PC-9 (cell line): ENCODE results near the gene SIK3. TPM values are rescaled to one million over a fixed set of nuclear protein-coding genes. Genes with fewer than 3 reads are reported as not detected.

Experiments used
- BruUV-seq: library from RNA; stranded (reverse); fragments of 400-500 nt; replicated peaks from 2 replicates; lab custom pipeline; 2021; lab: Mats Ljungman, UMichigan
- CTCF ChIA-PET: fragments of 300-600 bp; sonication (Branson Sonifier 250); formaldehyde crosslinking; loops from one replicate; lab custom pipeline; 2022; ENCODE audit warnings: antibody characterized with exemption; lab: Charles Lee
- POLR2A ChIA-PET: fragments of 300-600 bp; sonication (Branson Sonifier 250); formaldehyde crosslinking; loops from one replicate; lab custom pipeline; 2022; ENCODE audit warnings: antibody characterized with exemption; ENCODE audit not compliant: unreplicated experiment; lab: Charles Lee
- DNase-seq, 2 experiments: peaks; one replicate each; pipeline versions ENCODE4 v3.0.0 to v3.0.0-alpha.2; 2015 to 2022; ENCODE audit warnings: mixed read lengths in 1 of 2
- H2AFZ ChIP-seq: fragments of 200-600 bp; sonication (generic); 2 replicates; pipeline ENCODE4 v1.8.1; 2017; ENCODE audit warnings: antibody characterized with exemption
- H3F3A ChIP-seq: fragments of 200-600 bp; sonication (generic); 2 replicates; pipeline ENCODE4 v1.8.1; 2017; ENCODE audit warnings: antibody characterized with exemption, mild to moderate bottlenecking, low read depth; ENCODE audit not compliant: insufficient read depth
- H3K27ac ChIP-seq: fragments of 200-600 bp; sonication (generic); 2 replicates; pipeline ENCODE4 v1.6.1; 2016; ENCODE audit warnings: mixed run types
- H3K27me3 ChIP-seq: fragments of 200-600 bp; sonication (generic); 2 replicates; pipeline ENCODE4 v1.6.1; 2016; ENCODE audit warnings: low read depth, mixed run types; ENCODE audit not compliant: insufficient read depth
- H3K36me3 ChIP-seq: fragments of 200-600 bp; sonication (generic); 2 replicates; pipeline ENCODE4 v1.6.1; 2016; ENCODE audit warnings: low read depth, mixed run types
- H3K4me1 ChIP-seq: fragments of 200-600 bp; sonication (generic); replicated peaks from 2 replicates; pipeline ENCODE4 v1.6.1; 2016; ENCODE audit warnings: mixed run types; ENCODE audit not compliant: insufficient read depth
- H3K4me2 ChIP-seq: fragments of 200-600 bp; sonication (generic); 2 replicates; pipeline ENCODE4 v1.6.1; 2017; ENCODE audit warnings: mixed run types
- H3K4me3 ChIP-seq: fragments of 200-600 bp; sonication (generic); 2 replicates; pipeline ENCODE4 v1.6.1; 2016; ENCODE audit warnings: mixed run types
- H3K79me2 ChIP-seq: fragments of 200-600 bp; sonication (generic); 2 replicates; pipeline ENCODE4 v1.6.1; 2017; ENCODE audit warnings: low read depth, mixed run types
- H3K9me2 ChIP-seq: fragments of 200-600 bp; sonication (generic); 2 replicates; pipeline ENCODE4 v1.8.1; 2017; ENCODE audit warnings: mild to moderate bottlenecking; ENCODE audit not compliant: insufficient read depth
- H3K9me3 ChIP-seq: fragments of 200-600 bp; sonication (generic); 2 replicates; pipeline ENCODE4 v1.8.1; 2016; ENCODE audit warnings: low read depth; ENCODE audit not compliant: insufficient read depth
- H4K20me1 ChIP-seq: fragments of 200-600 bp; sonication (generic); 2 replicates; pipeline ENCODE4 v1.8.1; 2017; ENCODE audit not compliant: insufficient read depth
- CTCF ChIP-seq: fragments of 200-600 bp; sonication (generic); conservative IDR thresholded peaks from 2 replicates; pipeline ENCODE4 v1.6.1; 2017; ENCODE audit warnings: mixed run types, antibody characterized with exemption, mild to moderate bottlenecking, moderate library complexity
- EZH2 ChIP-seq: fragments of 200-600 bp; sonication (generic); IDR thresholded peaks from 2 replicates; pipeline ENCODE4 v1.8.0; 2017; ENCODE audit warnings: antibody characterized with exemption, low read depth
- intact Hi-C: fragments of 100-400 bp; cut with micrococcal nuclease; formaldehyde crosslinking; loops from one replicate; pipeline ENCODE4 v1.10.0; 2022; ENCODE audit not compliant: unreplicated experiment
- total RNA-seq: library from RNA; stranded (reverse); gene quantifications from 2 replicates; pipeline ENCODE4 v1.2.3, GENCODE V29; 2021

SIK3 gene
- total RNA-seq, 1 experiment from 2014 or later, result 30.2 TPM

GRCh38 chr11:116927163-116927974, 170.9 kb downstream of the SIK3 start:
- no peaks in the 10 kb centered on the region for H4K20me1 ChIP-seq
- peaks cover 8% of the 10 kb centered on the region for H3K4me1 ChIP-seq
- no peaks in the 10 kb centered on the region; the same call in 1 of the 2 replicates for H3F3A ChIP-seq
- H3K27ac ChIP-seq, result no peak overlapping the region
- no peak overlapping the region for H3K4me2 ChIP-seq
- no peak for DNase-seq
- no peak overlapping the region for H2AFZ ChIP-seq
- intact Hi-C loops, result no loop called here
- no peaks in the 10 kb centered on the region; the same call in 1 of the 2 replicates for H3K9me2 ChIP-seq
- H3K9me3 ChIP-seq, result no peaks in the 10 kb centered on the region
- H3K4me3 ChIP-seq, result no peak overlapping the region
- BruUV-seq, result no TSS peak
- no peaks in the 10 kb centered on the region for H3K79me2 ChIP-seq
- no peaks in the 10 kb centered on the region for H3K27me3 ChIP-seq
- no peaks in the 10 kb centered on the region for H3K36me3 ChIP-seq
- POLR2A ChIA-PET, result no interaction called here
- CTCF ChIA-PET, result interaction anchor here (0.5 kb wide), 1 partner anchor 365 kb away, joined by 3 read pairs; no protein-coding TSS in a partner anchor
- TF ChIP-seq CTCF (peak; percentile 56), EZH2 (no peak)

DNA sequence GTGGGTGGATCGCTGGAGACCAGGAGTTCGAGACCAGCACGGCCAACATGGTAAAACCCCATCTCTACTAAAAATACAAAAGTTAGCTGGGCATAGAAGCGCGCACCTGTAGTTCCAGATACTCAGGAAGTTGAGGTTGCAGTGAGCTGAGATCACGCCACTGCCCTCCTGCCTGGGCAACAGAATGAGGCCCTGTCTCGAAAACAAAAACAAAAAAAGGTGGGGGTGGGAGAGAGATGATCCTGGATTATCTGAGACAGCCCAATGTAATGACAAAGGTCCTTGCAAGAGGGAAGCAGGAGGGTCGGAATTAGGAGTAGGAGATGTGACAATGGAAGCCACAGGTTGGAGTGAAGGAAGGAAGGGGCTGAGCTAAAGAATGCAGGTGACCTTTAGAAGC, 173.2 kb downstream of the SIK3 start:
- H3K4me3 ChIP-seq, result no peak overlapping the region
- no peaks in the 10 kb centered on the region for H3K79me2 ChIP-seq
- BruUV-seq, result no TSS peak

More for the DNA sequence above, 173.2 kb downstream of the SIK3 start:
- H3K27ac ChIP-seq, result no peak overlapping the region
- H4K20me1 ChIP-seq, result no peaks in the 10 kb centered on the region
- H3K9me3 ChIP-seq, result no peaks in the 10 kb centered on the region
- no peaks in the 10 kb centered on the region for H3K27me3 ChIP-seq
- no peak overlapping the region for H3K4me2 ChIP-seq
- H3K4me1 ChIP-seq, result no peaks in the 10 kb centered on the region
- TF ChIP-seq CTCF, result no peak
- TF ChIP-seq EZH2, result no peak
- H3K9me2 ChIP-seq, result no peaks in the 10 kb centered on the region; the same call in 1 of the 2 replicates
- peak in 1 of 2 experiments; percentile 23 for DNase-seq
- CTCF ChIA-PET, result no interaction called here
- intact Hi-C loops, result no loop called here
- H3F3A ChIP-seq, result 0 out of 2 replicates have a peak, but pooled peaks cover 4% of the 10 kb centered on the region
- POLR2A ChIA-PET, result no interaction called here
- H3K36me3 ChIP-seq, result no peaks in the 10 kb centered on the region
- H2AFZ ChIP-seq, result no peak overlapping the region
